Measurements from ENCODE around the gene SCARF1.

Gene SCARF1

GRCh38 chr17:1625581-1625980 lies 20.0 kb downstream of the SCARF1 start:
- no peak for FAIRE-seq
- TF ChIP-seq, protein P1, sequence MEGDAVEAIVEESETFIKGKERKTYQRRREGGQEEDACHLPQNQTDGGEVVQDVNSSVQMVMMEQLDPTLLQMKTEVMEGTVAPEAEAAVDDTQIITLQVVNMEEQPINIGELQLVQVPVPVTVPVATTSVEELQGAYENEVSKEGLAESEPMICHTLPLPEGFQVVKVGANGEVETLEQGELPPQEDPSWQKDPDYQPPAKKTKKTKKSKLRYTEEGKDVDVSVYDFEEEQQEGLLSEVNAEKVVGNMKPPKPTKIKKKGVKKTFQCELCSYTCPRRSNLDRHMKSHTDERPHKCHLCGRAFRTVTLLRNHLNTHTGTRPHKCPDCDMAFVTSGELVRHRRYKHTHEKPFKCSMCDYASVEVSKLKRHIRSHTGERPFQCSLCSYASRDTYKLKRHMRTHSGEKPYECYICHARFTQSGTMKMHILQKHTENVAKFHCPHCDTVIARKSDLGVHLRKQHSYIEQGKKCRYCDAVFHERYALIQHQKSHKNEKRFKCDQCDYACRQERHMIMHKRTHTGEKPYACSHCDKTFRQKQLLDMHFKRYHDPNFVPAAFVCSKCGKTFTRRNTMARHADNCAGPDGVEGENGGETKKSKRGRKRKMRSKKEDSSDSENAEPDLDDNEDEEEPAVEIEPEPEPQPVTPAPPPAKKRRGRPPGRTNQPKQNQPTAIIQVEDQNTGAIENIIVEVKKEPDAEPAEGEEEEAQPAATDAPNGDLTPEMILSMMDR (IDR thresholded peaks at IDR 0.05; ENCODE audit: insufficient read depth, missing control alignments) = no peak
- DNase-seq (ENCODE audit: insufficient read length, low spot score) = no peak

DNA sequence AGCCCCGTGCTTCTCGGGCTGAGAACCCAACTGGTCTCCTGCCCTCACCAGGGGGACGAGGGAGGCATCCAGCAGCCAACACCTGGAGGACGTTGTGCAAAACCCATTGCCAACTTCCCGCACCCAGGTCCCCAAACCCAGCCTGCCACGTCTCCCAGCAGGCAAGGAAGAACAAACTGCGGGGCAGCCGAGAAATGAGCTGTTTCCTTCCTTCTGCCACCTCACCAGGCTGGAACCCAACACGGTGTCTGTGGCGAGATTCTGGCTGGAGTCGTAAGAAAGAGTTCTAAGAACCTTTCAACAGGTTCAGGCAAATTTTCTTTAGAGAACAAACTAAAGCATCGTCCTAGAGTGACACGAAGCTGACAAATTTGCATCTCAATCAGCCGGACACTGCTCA lies 20.5 kb downstream of the SCARF1 start:
- FAIRE-seq = no peak
- TF ChIP-seq, protein P1 (IDR thresholded peaks at IDR 0.05; ENCODE audit: insufficient read depth, missing control alignments) = no peak

DNA sequence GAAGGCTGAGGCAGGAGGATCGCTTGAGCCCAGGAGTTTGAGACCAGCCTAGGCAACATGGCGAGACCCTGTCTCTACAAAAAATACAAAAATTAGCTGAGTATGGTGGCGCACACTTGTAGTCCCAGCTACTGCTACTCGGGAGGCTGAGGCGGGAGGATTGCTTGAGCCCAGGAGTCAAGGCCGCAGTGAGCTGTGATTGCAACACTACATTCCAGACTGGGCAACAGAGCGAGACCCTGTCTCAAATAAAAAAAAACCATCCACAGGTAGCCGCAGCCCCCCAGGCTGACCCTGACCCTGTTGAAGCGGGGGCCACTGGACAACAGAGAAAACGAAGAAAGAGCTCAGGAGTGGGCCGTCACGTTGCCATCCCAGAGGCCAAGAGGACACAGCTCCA lies 20.9 kb downstream of the SCARF1 start:
- DNase-seq (ENCODE audit: insufficient read length, low spot score) (no peak), FAIRE-seq (no peak)
- TF ChIP-seq, protein P1 (IDR thresholded peaks at IDR 0.05; ENCODE audit: insufficient read depth, missing control alignments) = no peak

More for the DNA sequence above, 20.5 kb downstream of the SCARF1 start:
- DNase-seq (ENCODE audit: insufficient read length, low spot score) = no peak

- TF ChIP-seq, protein P1 (IDR thresholded peaks at IDR 0.05; ENCODE audit: insufficient read depth, missing control alignments) = no peak
- FAIRE-seq (no peak), DNase-seq (ENCODE audit: insufficient read length, low spot score) (no peak)
Observed at GRCh38 chr17:1623057-1623630, 22.4 kb downstream of the SCARF1 start.

GRCh38 chr17:1621273-1621954 lies 24.1 kb downstream of the SCARF1 start:
- DNase-seq (ENCODE audit: insufficient read length, low spot score) = no peak
- TF ChIP-seq, protein P1 (IDR thresholded peaks at IDR 0.05; ENCODE audit: insufficient read depth, missing control alignments) = no peak
- FAIRE-seq = no peak

GRCh38 chr17:1620486-1620885 lies 25.0 kb downstream of the SCARF1 start:
- TF ChIP-seq, protein P1 (IDR thresholded peaks at IDR 0.05; ENCODE audit: insufficient read depth, missing control alignments) = no peak
- FAIRE-seq (no peak), DNase-seq (ENCODE audit: insufficient read length, low spot score) (no peak)

DNA sequence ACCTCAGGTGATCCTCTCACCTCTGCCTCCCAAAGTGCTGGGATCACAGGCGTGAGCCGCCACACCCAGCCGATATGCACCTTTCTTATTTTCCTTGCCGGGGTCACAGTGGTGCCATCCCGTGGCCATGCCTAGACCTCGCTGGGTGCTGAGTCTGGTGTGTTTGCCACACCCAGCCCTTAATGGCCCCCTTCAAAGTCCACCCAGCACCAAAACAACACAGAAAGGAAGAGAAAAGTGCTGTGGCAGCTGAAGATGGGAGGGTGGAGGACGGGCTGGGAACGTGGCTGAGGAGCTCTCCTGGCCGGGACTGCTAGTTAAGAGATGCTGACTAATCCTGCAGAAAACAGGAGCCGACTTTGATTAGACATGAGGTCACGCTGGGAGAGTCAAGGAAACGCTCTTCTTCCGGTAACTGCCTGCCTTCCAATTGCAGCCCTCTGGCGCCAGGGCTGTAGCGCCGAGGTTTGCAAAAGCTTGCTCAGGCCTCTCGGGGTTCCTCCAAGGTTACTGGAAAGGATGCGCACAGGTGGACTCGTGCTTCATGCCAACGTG lies 27.8 kb downstream of the SCARF1 start:
- DNase-seq (ENCODE audit: insufficient read length, low spot score) (no peak), FAIRE-seq (no peak)
- TF ChIP-seq, protein P1 (IDR thresholded peaks at IDR 0.05; ENCODE audit: insufficient read depth, missing control alignments) = no peak

Data from D721Med (cell line).